Measurements from ENCODE around the gene S100A14. TPM values are rescaled to one million over a fixed set of nuclear protein-coding genes. Genes with fewer than 3 reads are reported as not detected.

The S100A14 gene
- total and polyA plus RNA-seq, 2 of the 13 experiments (the other 11 are each of a cell fraction or from before 2014, with no cell fraction given) = 1.4 to 7.7 TPM

DNA sequence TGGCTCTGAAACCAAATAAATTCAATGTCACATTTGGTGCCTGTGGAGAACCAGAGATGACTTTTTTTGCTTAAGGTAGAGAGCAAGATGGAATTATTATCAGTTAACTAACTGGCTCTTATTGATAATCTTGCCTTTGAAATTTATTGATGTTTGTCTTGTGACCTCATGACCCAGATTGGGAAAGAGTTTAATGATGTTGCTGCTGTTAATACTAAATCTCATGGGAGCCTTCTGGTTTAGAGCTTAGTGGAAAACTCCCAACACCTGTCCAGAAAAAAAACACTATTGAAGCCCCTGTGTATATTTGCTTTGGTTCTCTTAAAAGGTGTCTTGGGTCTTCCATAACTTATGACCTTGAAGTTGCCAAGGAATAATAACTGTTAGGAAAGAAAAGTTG, 27.7 kb upstream of the S100A14 start:
- no peak for ATAC-seq
- Histone ChIP-seq H3K36me3 (replicated peaks in 1 of 2; ENCODE audit: control insufficient read depth in 1 of 2, insufficient read depth in 2 of 2, low read length in 2 of 2) (peaks cover 21 to 71% of the 10 kb centered on the region in 2 experiments), H3K27me3 (ENCODE audit: control insufficient read depth in 1 of 2, insufficient read depth in 2 of 2, low read length in 2 of 2) (no peaks in the 10 kb centered on the region), H3K4me2 (ENCODE audit: low read depth, low read length) (no peak overlapping the region), H2AFZ (ENCODE audit: low read length) (no peak overlapping the region), H3K27ac (ENCODE audit: extremely low read length, insufficient read depth, low read length) (no peak overlapping the region), H3K4me1 (ENCODE audit: insufficient read depth, low read length) (peaks cover 15% of the 10 kb centered on the region), H3K9ac (ENCODE audit: insufficient read depth, low read depth, low read length) (no peak overlapping the region), H3K9me3 (ENCODE audit: low read length) (no peaks in the 10 kb centered on the region), H3K79me2 (ENCODE audit: insufficient read depth, low read length) (peaks cover 6% of the 10 kb centered on the region), H4K20me1 (ENCODE audit: insufficient read depth, low read length) (no peaks in the 10 kb centered on the region; the same call in 1 of the 2 replicates), H3K4me3 (replicated peaks in 1 of 3; ENCODE audit: insufficient read depth in 1 of 3, low read depth in 2 of 3, low read length in 3 of 3) (no peak overlapping the region)
- intact Hi-C loops (cut with micrococcal nuclease; ENCODE audit: unreplicated experiment) (no loop called here), in situ Hi-C loops (cut with HindIII; ENCODE audit: extremely low pct_ligation_motif_present, low pct_unique_long_range_greater_than_20kb) (no loop called here)
- TF ChIP-seq DRAP1 (CRISPR knock-in tag; IDR thresholded peaks at IDR 0.05) (no peak), POLR2G (IDR thresholded peaks at IDR 0.05; ENCODE audit: low read depth, low read length) (no peak), NR2F6 (IDR thresholded peaks at IDR 0.05) (0 out of 2 replicates have a peak, but pooled peaks have one; percentile 13), NR2F6 (CRISPR knock-in tag; IDR thresholded peaks at IDR 0.05) (no peak), KMT2A (CRISPR knock-in tag; IDR thresholded peaks at IDR 0.05) (no peak), RERE (CRISPR knock-in tag; IDR thresholded peaks at IDR 0.05; ENCODE audit: low read depth) (no peak), ZBTB20 (CRISPR knock-in tag; IDR thresholded peaks at IDR 0.05; ENCODE audit: borderline replicate concordance, low read depth) (no peak), ZNF672 (CRISPR knock-in tag; IDR thresholded peaks at IDR 0.05) (no peak), THRA (CRISPR knock-in tag; IDR thresholded peaks at IDR 0.05; ENCODE audit: borderline replicate concordance) (no peak), U2AF1 (optimal IDR thresholded peaks at IDR 0.05; ENCODE audit: low read depth, low read length) (no peak)
- no peak for DNase-seq (ENCODE audit: low spot score)
- no peak for FAIRE-seq
- ChIA-PET POLR2A (interaction anchor here (0.9 to 4.2 kb wide), 8 partner anchors 9 to 132 kb away, joined by 3 to 40 read pairs (median 5); partner anchors contain the start of genes CHTOP, S100A1, S100A13 and S100A14), CTCF (ENCODE audit: low intra/inter-chr PET ratio, low total read pairs) (no interaction called here)
- BruUV-seq (replicated peaks) = no TSS peak

All from HepG2 (cell line).